Bronchial epithelial cell (primary cell): ENCODE results near the gene RNASEH2C. TPM values are rescaled to one million over a fixed set of nuclear protein-coding genes. Genes with fewer than 3 reads are reported as not detected.

ENCODE experiments used
- DNase-seq: peaks from one replicate; pipeline ENCODE4 v3.0.0-alpha.2; 2010; ENCODE audit warnings: low read depth
- FAIRE-seq: peaks from 2 replicates; lab custom pipeline; 2011; peaks lifted over from hg19 to GRCh38; lab: Jason Lieb, UNC
- H3K27me3 ChIP-seq: 2 replicates; pipeline ENCODE4 v1.5.1; 2011; ENCODE audit warnings: low read length; ENCODE audit not compliant: control insufficient read depth, insufficient read depth
- H3K36me3 ChIP-seq: 2 replicates; pipeline ENCODE4 v1.5.1; 2011; ENCODE audit warnings: low read length; ENCODE audit not compliant: control insufficient read depth, insufficient read depth
- H3K4me3 ChIP-seq: 2 replicates; pipeline ENCODE4 v1.5.1; 2011; ENCODE audit warnings: mild to moderate bottlenecking, low read depth, low read length, control low read depth
- total RNA-seq: library from RNA; depleted of rRNA; stranded (reverse); fragments of >200 nt; gene quantifications from 2 replicates; pipeline ENCODE4 v1.2.1, GENCODE V29; 2014
- TF ChIP-seq, protein P1 (sequence below): IDR thresholded peaks from 2 replicates; pipeline ENCODE4 v1.5.1; 2011; ENCODE audit warnings: mild to moderate bottlenecking, moderate library complexity, low read length, control low read depth, inconsistent platforms; ENCODE audit not compliant: insufficient read depth, severe bottlenecking

RNASEH2C gene
- total RNA-seq, 1 donor from 2014 or later = 21.1 TPM

DNA sequence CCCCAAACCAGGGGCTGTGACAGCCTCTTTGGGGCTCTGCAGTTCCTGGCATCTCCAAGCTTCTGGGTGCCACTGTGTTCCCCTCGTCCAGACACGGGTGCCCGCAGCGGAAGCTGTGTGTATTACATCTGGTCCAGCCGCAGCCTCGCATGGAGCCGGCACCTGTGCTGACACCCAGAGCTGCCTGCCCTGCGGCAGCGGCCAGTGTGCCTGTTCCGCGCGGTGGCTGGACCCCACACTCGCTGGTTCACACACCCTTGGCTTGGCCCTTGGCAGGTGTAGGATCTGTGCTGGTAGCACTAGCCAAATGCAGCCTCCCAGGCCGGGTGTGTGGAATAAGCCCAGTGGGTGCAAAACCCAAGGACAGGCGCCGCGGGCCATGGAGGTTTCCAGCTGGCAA lies 24.5 kb upstream of the RNASEH2C start:
- no peaks in the 10 kb centered on the region for H3K36me3 ChIP-seq
- FAIRE-seq (no peak), DNase-seq (no peak)
- H3K4me3 ChIP-seq = no peak overlapping the region
- H3K27me3 ChIP-seq = peaks cover 4% of the 10 kb centered on the region
- TF ChIP-seq, protein P1, sequence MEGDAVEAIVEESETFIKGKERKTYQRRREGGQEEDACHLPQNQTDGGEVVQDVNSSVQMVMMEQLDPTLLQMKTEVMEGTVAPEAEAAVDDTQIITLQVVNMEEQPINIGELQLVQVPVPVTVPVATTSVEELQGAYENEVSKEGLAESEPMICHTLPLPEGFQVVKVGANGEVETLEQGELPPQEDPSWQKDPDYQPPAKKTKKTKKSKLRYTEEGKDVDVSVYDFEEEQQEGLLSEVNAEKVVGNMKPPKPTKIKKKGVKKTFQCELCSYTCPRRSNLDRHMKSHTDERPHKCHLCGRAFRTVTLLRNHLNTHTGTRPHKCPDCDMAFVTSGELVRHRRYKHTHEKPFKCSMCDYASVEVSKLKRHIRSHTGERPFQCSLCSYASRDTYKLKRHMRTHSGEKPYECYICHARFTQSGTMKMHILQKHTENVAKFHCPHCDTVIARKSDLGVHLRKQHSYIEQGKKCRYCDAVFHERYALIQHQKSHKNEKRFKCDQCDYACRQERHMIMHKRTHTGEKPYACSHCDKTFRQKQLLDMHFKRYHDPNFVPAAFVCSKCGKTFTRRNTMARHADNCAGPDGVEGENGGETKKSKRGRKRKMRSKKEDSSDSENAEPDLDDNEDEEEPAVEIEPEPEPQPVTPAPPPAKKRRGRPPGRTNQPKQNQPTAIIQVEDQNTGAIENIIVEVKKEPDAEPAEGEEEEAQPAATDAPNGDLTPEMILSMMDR = no peak

DNA sequence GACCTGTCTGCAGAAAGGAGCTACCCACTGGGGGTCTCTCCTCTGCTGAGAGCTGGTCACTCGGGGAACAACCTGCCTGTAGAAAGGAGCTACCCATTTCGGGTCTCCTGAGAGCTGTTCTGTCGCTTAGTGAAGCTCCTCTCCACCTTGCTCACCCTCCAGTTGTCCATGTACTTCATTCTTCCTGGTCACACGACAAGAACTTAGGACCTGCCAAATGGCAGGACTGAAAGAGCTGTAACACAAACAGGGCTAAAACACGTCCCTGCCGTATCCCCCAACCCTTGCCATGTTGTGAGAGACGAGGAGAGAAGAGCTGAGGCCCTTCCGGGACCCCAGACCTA lies 24.1 kb upstream of the RNASEH2C start:
- TF ChIP-seq, protein P1 = no peak
- Histone ChIP-seq H3K36me3 (no peaks in the 10 kb centered on the region), H3K4me3 (no peak overlapping the region), H3K27me3 (peaks cover 4% of the 10 kb centered on the region)
- FAIRE-seq = no peak
- no peak for DNase-seq

DNA sequence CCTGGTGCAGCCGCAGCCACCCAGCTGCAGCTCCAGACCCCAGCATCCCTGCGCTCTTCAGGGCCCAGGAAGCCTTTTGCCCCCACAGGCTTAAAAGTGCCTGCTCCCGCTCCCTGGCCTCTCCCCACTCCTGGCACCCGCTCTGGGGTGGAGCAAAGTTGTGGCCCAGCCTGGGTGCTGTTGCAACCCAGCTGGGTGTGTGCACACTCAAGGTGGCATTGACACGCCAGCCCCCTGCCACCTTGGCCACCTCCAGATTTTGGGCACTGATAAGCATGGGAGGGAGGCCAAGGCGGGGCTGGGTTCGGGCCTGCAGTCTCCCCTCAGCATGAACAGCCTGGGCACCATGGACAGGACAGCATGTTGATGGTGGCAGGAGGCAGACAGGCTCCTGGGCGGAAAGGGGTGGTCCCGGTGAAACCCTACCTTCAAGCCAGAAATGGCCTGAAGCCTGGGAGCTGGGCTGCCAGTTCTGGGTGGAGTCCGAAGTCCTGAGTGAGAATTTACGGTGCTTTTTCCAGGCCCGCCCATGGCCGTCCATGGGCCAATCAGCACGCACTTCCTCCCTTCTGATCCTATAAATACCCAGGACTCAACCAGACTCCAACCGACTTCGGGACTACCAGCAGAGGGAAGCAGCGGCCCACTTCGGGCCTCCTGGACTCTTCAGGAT lies 23.6 kb upstream of the RNASEH2C start:
- H3K36me3 ChIP-seq = no peaks in the 10 kb centered on the region
- peaks cover 3% of the 10 kb centered on the region for H3K27me3 ChIP-seq
- no peak for DNase-seq
- FAIRE-seq = no peak
- TF ChIP-seq, protein P1 = peak; percentile 17
- H3K4me3 ChIP-seq = no peak overlapping the region

- no peaks in the 10 kb centered on the region for H3K36me3 ChIP-seq
- TF ChIP-seq, protein P1 = no peak
- peaks cover 2% of the 10 kb centered on the region for H3K27me3 ChIP-seq
- no peak overlapping the region for H3K4me3 ChIP-seq
- no peak for FAIRE-seq
- no peak for DNase-seq
Observed at GRCh38 chr11:65743681-65744025, 23.1 kb upstream of the RNASEH2C start.

DNA sequence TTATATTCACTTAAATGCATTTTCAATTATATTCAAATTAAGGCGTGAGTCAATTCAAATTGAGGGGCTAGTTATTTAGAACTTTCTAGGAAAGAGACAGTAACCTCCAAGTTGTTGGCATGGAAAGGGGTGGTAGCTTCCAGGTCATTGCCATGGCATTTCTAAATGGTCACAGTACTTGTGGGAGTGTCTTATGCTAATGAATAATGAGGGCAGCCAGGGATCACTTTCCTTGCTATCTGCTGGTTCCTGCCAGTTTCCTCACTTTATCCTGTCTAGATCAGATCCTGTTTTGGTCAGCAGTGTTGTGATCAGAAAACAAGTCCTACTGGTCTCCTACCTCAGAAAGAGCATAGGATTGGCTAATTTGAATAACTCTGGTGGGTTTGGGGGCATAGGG lies 21.8 kb upstream of the RNASEH2C start:
- FAIRE-seq = no peak
- H3K27me3 ChIP-seq = no peaks in the 10 kb centered on the region
- no peak for DNase-seq
- H3K4me3 ChIP-seq = no peak overlapping the region
- no peaks in the 10 kb centered on the region for H3K36me3 ChIP-seq
- TF ChIP-seq, protein P1 = no peak

GRCh38 chr11:65741185-65741584 lies 20.6 kb upstream of the RNASEH2C start:
- Histone ChIP-seq H3K36me3 (no peaks in the 10 kb centered on the region), H3K4me3 (no peak overlapping the region), H3K27me3 (no peaks in the 10 kb centered on the region)
- no peak for FAIRE-seq
- TF ChIP-seq, protein P1 = no peak
- no peak for DNase-seq
